Measurements from ENCODE around the gene PTPRU. TPM values are rescaled to one million over a fixed set of nuclear protein-coding genes. Genes with fewer than 3 reads are reported as not detected.

The PTPRU gene
- total and polyA plus RNA-seq, 2 of the 8 experiments (the other 6 are each of a cell fraction or from before 2014, with no cell fraction given) = 33.8 to 41.8 TPM

- Histone ChIP-seq H4K20me1 (replicated peaks in 1 of 2; ENCODE audit: control insufficient read depth in 1 of 2, insufficient read depth in 2 of 2, low read length in 2 of 2) (peaks cover 0 to 1% of the 10 kb centered on the region in 2 experiments), H3K9me3 (ENCODE audit: insufficient read depth in 2 of 2, low read depth in 1 of 2, low read length in 1 of 2) (no peaks in the 10 kb centered on the region), H2AK5ac (ENCODE audit: low read depth, low read length) (no peak overlapping the region), H3K4me2 (ENCODE audit: insufficient read depth in 1 of 2, low read depth in 2 of 2, low read length in 2 of 2) (no peak overlapping the region), H3K23me2 (ENCODE audit: low read depth, low read length) (no peaks in the 10 kb centered on the region), H3K27ac (ENCODE audit: low read depth, low read length) (no peak overlapping the region), H3K27me3 (replicated peaks in 1 of 4; ENCODE audit: control insufficient read depth in 3 of 4, extremely low read depth in 1 of 4, insufficient read depth in 3 of 4, low read length in 3 of 4) (no peaks in the 10 kb centered on the region), H4K8ac (ENCODE audit: extremely low read depth, insufficient read depth, low read length) (no peak overlapping the region), H4K91ac (replicated peaks; ENCODE audit: insufficient read length, low read length) (no peak overlapping the region), H2BK120ac (replicated peaks; ENCODE audit: low read depth, low read length) (no peak overlapping the region), H3K23ac (ENCODE audit: insufficient read length) (no peak overlapping the region), H2BK20ac (ENCODE audit: low read length) (no peak overlapping the region), H3K79me1 (ENCODE audit: low read depth, low read length) (peaks cover 4% of the 10 kb centered on the region; the same call in 1 of the 2 replicates), H3K4me3 (ENCODE audit: extremely low read depth in 1 of 4, insufficient read depth in 2 of 4, low read depth in 3 of 4, low read length in 4 of 4) (no peak overlapping the region), H3K36me3 (ENCODE audit: control insufficient read depth in 2 of 4, insufficient read depth in 4 of 4, low read length in 3 of 4) (peaks cover 0 to 4% (median 1%) of the 10 kb centered on the region in 4 experiments; a peak in 4 of 8 replicates), H3K4ac (replicated peaks; ENCODE audit: insufficient read length, low read depth, low read length) (no peak overlapping the region), H3K79me2 (ENCODE audit: control insufficient read depth in 1 of 2, insufficient read depth in 2 of 2, low read length in 2 of 2) (peaks cover 0 to under 1% of the 10 kb centered on the region in 2 experiments; a peak in 2 of 4 replicates), H2BK5ac (ENCODE audit: low read depth, low read length) (no peak overlapping the region), H2BK15ac (ENCODE audit: low read length) (no peak overlapping the region), H3K4me1 (replicated peaks in 1 of 4; ENCODE audit: control insufficient read depth in 3 of 4, insufficient read depth in 4 of 4, low read length in 3 of 4) (peaks cover 0 to 8% (median 2%) of the 10 kb centered on the region in 4 experiments; a peak in 1 of 7 replicates), H4K5ac (ENCODE audit: insufficient read length, low read depth, low read length) (no peak overlapping the region), H2AFZ (ENCODE audit: low read length) (no peak overlapping the region), H3K9ac (replicated peaks in 1 of 4; ENCODE audit: extremely low read depth in 1 of 4, low read depth in 3 of 4, low read length in 3 of 4) (no peak overlapping the region), H3K18ac (ENCODE audit: extremely low read depth, low read length) (no peak overlapping the region), H2BK12ac (ENCODE audit: low read depth, low read length) (no peak overlapping the region), H3K56ac (replicated peaks; ENCODE audit: insufficient read length, low read depth, low read length) (no peak overlapping the region), H3K14ac (ENCODE audit: insufficient read length) (no peak overlapping the region)
- FAIRE-seq = no peak
- ChIA-PET POLR2A (ENCODE audit: partially characterized antibody) (interaction anchor here (0.9 kb wide), 1 partner anchor 17 kb away, joined by 3 read pairs; no protein-coding TSS in a partner anchor), CTCF (ENCODE audit: partially characterized antibody) (interaction anchor here (0.6 to 1.4 kb wide), 4 partner anchors 22 to 432 kb away, joined by 3 to 4 read pairs (median 3); no protein-coding TSS in a partner anchor)
- DNase-seq (ENCODE audit: low read depth in 1 of 2, low spot score in 2 of 2) = no peak
- WGBS, 2 experiments (ENCODE audit: extremely low coverage in 1 of 2, insufficient coverage in 1 of 2, insufficient read length in 1 of 2, insufficient replicate concordance in 2 of 2, low coverage in 1 of 2, low lambda C conversion rate in 2 of 2, missing lambda C conversion rate in 1 of 2) = 87% methylated on average over 5 of the region's 5 CpGs; no CpG with 5 or more reads in 1 of the 2 experiments
- TF ChIP-seq RNF2 (IDR thresholded peaks at IDR 0.05; ENCODE audit: borderline replicate concordance, low read depth, low read length, missing control alignments, poor library complexity, severe bottlenecking) = no peak
- TF ChIP-seq GTF2F1 (IDR thresholded peaks at IDR 0.05; ENCODE audit: borderline replicate concordance, low read depth, low read length) = no peak
- TF ChIP-seq JUN (IDR thresholded peaks at IDR 0.05; ENCODE audit: low read depth, low read length) = no peak
- no peak for TF ChIP-seq NRF1 (IDR thresholded peaks at IDR 0.05; ENCODE audit: low read depth, low read length)
- TF ChIP-seq CHD1 (IDR thresholded peaks at IDR 0.05; ENCODE audit: low read depth, low read length) = no peak
- no peak for TF ChIP-seq TAF7 (optimal IDR thresholded peaks at IDR 0.05; ENCODE audit: borderline replicate concordance, low read depth, low read length)
- no peak for TF ChIP-seq SP4 (IDR thresholded peaks at IDR 0.05; ENCODE audit: low read length)
- TF ChIP-seq ZNF274 (IDR thresholded peaks at IDR 0.05; ENCODE audit: borderline replicate concordance, extremely low read depth, low read length) = no peak
- TF ChIP-seq EP300 (IDR thresholded peaks at IDR 0.05; ENCODE audit: borderline replicate concordance in 1 of 2, low read depth in 2 of 2, low read length in 2 of 2) = no peak
- no peak for TF ChIP-seq EZH2 (IDR thresholded peaks at IDR 0.05; ENCODE audit: low read depth, low read length, severe bottlenecking)
- TF ChIP-seq CHD2 (IDR thresholded peaks at IDR 0.05; ENCODE audit: low read length) = no peak
- TF ChIP-seq RFX5 (IDR thresholded peaks at IDR 0.05; ENCODE audit: borderline replicate concordance, low read depth, low read length) = no peak
- TF ChIP-seq POU5F1 (IDR thresholded peaks at IDR 0.05; ENCODE audit: low read depth, low read length) = no peak
Measured at GRCh38 chr1:29224356-29224837, 11.9 kb upstream of the PTPRU start.

Data from H1 (cell line).